Esophagus (tissue), 2 donors: ENCODE measurements around the gene RCAN2. TPM values are rescaled to one million over a fixed set of nuclear protein-coding genes. Genes with fewer than 3 reads are reported as not detected.

Experiments used
- H3K27ac ChIP-seq, 2 donors: one replicate each; pipeline ENCODE4 v1.5.1; 2013; ENCODE audit warnings: low read depth in 2 of 2, mild to moderate bottlenecking in 2 of 2, inconsistent platforms in 1 of 2, low read length in 1 of 2, moderate library complexity in 1 of 2
- H3K27me3 ChIP-seq, 2 donors: one replicate each; pipeline ENCODE4 v1.6.1; 2013; ENCODE audit warnings: low read length in 2 of 2, control low read depth in 1 of 2, mild to moderate bottlenecking in 1 of 2; ENCODE audit not compliant: insufficient read depth in 2 of 2, control insufficient read depth in 1 of 2
- H3K36me3 ChIP-seq, 2 donors: one replicate each; pipeline ENCODE4 v1.6.1; 2013; ENCODE audit warnings: low read length in 1 of 2; ENCODE audit not compliant: control insufficient read depth in 2 of 2, insufficient read depth in 2 of 2
- H3K4me1 ChIP-seq, 2 donors: one replicate each; pipeline ENCODE4 v1.6.1; 2013; ENCODE audit warnings: low read length in 1 of 2; ENCODE audit not compliant: control insufficient read depth in 2 of 2, insufficient read depth in 2 of 2
- H3K4me3 ChIP-seq, 2 donors: one replicate each; pipeline ENCODE4 v1.5.1; 2013; ENCODE audit warnings: low read length in 2 of 2, mild to moderate bottlenecking in 2 of 2, low read depth in 1 of 2, moderate library complexity in 1 of 2
- H3K9me3 ChIP-seq, 2 donors: one replicate each; pipeline ENCODE4 v1.6.1; 2013; ENCODE audit warnings: mild to moderate bottlenecking in 2 of 2, low read depth in 1 of 2, low read length in 1 of 2, moderate library complexity in 1 of 2; ENCODE audit not compliant: control insufficient read depth in 2 of 2, insufficient read depth in 1 of 2
- WGBS, 2 donors: extraction: QIAGEN DNeasy Blood & Tissue Kit; methylation state at CpG; one replicate each; pipeline ENCODE4 v1.1.7; 2013; 5-methylcytosine and 5-hydroxymethylcytosine counted together
- polyA plus RNA-seq, 2 donors: library from polyadenylated mRNA; stranded (reverse); fragments of 200-250 nt; gene quantifications; one replicate each; pipeline ENCODE4 v1.2.3, GENCODE V29; 2013
- donor health status: healthy with polysubstance abuse.
- donor health status: Bipolar disorder and iron deficiency.

RCAN2 gene
- polyA plus RNA-seq, 2 donors: 2.1 to 4.8 TPM

DNA sequence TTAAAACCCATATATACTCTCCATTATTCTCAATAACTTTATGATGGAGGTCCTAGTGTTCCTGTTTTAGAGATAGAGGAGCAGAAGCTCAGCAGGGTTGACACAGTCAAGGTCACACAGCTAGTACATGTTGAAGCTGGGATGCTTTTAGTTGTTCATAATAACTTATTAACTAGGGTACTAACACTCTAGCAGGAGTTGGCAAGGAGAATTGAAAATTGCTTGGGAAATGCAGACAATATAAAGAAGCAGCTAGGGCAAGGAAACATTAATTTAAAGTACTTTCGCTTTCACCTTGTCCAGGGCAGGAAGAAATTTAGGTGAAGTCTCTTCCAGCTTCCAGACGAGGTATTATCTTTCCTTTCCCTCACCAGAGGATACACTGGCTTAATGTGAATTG is 133.7 kb downstream of the RCAN2 start:
- Histone ChIP-seq H3K27ac (no peak overlapping the region), H3K36me3 (no peaks in the 10 kb centered on the region), H3K27me3 (no peaks in the 10 kb centered on the region), H3K4me1 (peaks cover 0 to 2% of the 10 kb centered on the region in 2 donors), H3K4me3 (no peak overlapping the region), H3K9me3 (no peaks in the 10 kb centered on the region)
- WGBS, 2 donors: 49 to 52% methylated on average over 2 of the region's 2 CpGs

DNA sequence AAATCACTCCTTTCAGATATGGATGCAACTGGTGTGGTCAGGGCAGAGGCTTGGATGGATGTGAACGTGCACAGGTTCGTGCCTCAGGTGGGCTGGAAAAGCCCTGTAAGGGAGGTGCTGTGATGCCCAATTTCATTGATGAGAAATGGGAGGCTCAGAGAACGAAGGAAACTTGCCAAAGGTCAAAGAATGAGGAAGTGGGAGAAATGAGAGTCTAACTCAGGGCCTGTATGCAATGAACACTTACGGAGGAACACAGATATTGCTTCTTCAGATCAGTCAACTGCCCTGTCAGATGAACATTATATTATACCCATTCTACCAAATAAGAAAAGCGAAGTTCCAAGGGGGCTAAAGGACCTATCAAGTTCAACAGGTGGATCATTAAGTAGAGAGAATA is 134.7 kb downstream of the RCAN2 start:
- no peaks in the 10 kb centered on the region for H3K9me3 ChIP-seq
- H3K27me3 ChIP-seq: no peaks in the 10 kb centered on the region
- 70 to 85% methylated on average over 5 of the region's 5 CpGs for WGBS, 2 donors
- peaks cover 0 to 2% of the 10 kb centered on the region in 2 donors for H3K4me1 ChIP-seq
- H3K4me3 ChIP-seq: no peak overlapping the region
- H3K36me3 ChIP-seq: no peaks in the 10 kb centered on the region
- no peak overlapping the region for H3K27ac ChIP-seq

DNA sequence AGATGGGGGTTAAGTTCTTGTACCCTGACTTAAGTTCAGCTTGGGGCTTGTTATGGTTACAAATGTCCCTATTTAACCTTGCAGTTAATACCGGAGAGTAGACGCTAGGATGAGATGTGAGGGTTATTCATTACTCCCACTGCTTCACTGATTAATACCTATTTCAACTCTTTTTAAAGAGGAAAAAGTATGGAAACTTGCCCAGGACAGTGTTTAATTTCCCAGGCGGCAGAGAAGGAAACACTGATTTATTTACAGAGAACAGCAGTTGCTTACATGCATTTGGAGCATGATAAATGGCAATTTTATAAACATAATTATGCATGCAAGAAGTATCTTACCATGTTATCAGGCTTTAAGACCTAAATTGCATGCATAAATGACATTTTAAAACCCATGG is 137.7 kb downstream of the RCAN2 start:
- Histone ChIP-seq H3K9me3 (no peaks in the 10 kb centered on the region), H3K27me3 (no peaks in the 10 kb centered on the region), H3K36me3 (no peaks in the 10 kb centered on the region), H3K4me3 (no peak overlapping the region), H3K4me1 (no peaks in the 10 kb centered on the region), H3K27ac (no peak overlapping the region)
- 59 to 65% methylated on average over 3 of the region's 3 CpGs for WGBS, 2 donors

- H3K4me1 ChIP-seq: no peaks in the 10 kb centered on the region
- no peaks in the 10 kb centered on the region for H3K9me3 ChIP-seq
- no peaks in the 10 kb centered on the region for H3K27me3 ChIP-seq
- WGBS, 2 donors: 87 to 91% methylated on average over 2 of the region's 2 CpGs
- no peak overlapping the region for H3K4me3 ChIP-seq
- no peak overlapping the region for H3K27ac ChIP-seq
- no peaks in the 10 kb centered on the region for H3K36me3 ChIP-seq
These were observed 138.5 kb downstream of the RCAN2 start for GRCh38 chr6:46352541-46353268.

DNA sequence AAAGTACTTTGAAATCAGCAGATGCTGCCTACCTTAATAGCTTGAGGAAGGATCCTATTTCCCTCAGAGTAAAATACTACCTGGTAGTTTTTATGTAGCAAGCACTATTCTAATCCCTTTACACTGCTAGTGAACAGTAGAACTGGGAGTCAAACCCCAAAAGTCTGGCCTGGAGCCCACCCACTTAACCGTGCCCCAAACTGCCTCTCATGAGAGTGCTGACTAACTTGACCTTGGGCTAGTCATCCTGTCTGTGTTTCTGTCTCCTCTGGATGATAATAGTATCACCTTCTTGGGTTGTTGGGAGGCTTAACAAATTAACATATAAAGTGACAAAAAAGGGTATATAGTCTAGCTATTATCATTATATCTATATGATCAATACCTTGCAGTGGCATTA is 140.5 kb downstream of the RCAN2 start:
- 36 to 44% methylated on average over 1 of the region's 1 CpG for WGBS, 2 donors
- H3K9me3 ChIP-seq: no peaks in the 10 kb centered on the region
- H3K27me3 ChIP-seq: no peaks in the 10 kb centered on the region
- H3K27ac ChIP-seq: no peak overlapping the region
- H3K4me1 ChIP-seq: no peaks in the 10 kb centered on the region
- no peaks in the 10 kb centered on the region for H3K36me3 ChIP-seq
- H3K4me3 ChIP-seq: no peak overlapping the region

DNA sequence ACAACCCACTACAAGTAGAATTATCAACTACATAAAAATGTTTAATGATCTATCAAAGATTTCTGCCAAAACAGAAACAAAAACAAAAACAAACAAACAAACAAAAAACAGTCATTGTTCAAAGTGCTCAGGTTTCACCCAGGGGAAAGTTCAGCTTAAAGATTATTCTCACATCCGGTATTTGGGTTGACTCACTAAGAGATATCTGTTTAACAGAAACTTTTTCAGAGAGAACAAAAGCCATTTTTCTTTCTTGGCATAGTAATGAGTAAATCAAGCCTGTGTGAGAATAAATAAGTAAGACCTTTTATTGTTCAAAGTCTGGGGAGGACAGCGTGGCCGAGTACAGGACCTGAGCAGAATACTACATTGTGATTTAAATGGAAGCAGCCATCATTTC is 143.6 kb downstream of the RCAN2 start:
- H3K4me1 ChIP-seq: no peaks in the 10 kb centered on the region
- no peak overlapping the region for H3K27ac ChIP-seq
- no peaks in the 10 kb centered on the region for H3K27me3 ChIP-seq
- WGBS, 2 donors: 70 to 74% methylated on average over 3 of the region's 3 CpGs
- no peaks in the 10 kb centered on the region for H3K36me3 ChIP-seq
- no peaks in the 10 kb centered on the region for H3K9me3 ChIP-seq
- H3K4me3 ChIP-seq: no peak overlapping the region

DNA sequence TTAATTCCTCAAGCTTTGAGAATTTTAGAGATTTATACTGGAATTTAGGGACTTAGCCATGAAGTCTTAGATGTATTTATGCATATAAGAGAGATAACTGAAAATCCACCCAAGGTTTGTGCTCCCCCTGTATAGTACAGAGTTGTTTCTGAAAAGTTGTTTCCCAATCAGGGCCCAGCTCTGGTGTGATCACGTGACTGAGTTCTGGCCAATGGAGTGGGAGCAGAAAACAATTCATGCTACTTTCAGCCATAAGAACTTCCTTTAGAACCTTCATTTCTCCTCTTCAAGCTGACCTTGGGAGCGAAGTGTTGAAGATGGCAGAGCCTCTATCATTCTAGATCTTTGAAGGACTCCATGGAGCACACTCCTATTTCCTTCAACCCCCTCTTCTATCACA is 151.0 kb downstream of the RCAN2 start:
- H3K4me3 ChIP-seq: no peak overlapping the region
- H3K27me3 ChIP-seq: no peaks in the 10 kb centered on the region
- H3K9me3 ChIP-seq: no peaks in the 10 kb centered on the region
- WGBS, 2 donors: 84 to 91% methylated on average over 2 of the region's 2 CpGs
- no peaks in the 10 kb centered on the region for H3K36me3 ChIP-seq
- H3K4me1 ChIP-seq: no peaks in the 10 kb centered on the region
- no peak overlapping the region for H3K27ac ChIP-seq

DNA sequence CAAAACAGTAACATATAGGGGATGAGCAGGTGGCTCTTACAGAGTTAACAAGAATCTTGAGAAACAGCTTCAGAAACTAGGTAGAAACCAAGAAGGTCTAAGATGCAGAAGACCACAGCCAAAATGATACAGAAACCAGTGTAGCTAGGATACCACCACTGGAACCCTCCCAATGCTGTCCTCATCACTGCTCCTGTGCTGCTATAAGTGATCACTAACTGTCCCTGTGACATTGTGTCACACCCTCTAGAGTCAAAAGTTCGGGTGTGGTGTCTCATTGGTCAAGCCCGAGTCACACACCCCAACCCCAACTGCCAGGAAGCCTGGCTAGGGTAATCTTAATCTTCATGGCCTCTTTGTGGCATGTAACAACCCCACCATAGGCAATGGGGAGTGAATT is 153.1 kb downstream of the RCAN2 start:
- no peak overlapping the region for H3K27ac ChIP-seq
- H3K36me3 ChIP-seq: no peaks in the 10 kb centered on the region
- H3K4me1 ChIP-seq: no peaks in the 10 kb centered on the region
- no peaks in the 10 kb centered on the region for H3K27me3 ChIP-seq
- H3K4me3 ChIP-seq: no peak overlapping the region
- no peaks in the 10 kb centered on the region for H3K9me3 ChIP-seq
- WGBS, 2 donors: 67 to 72% methylated on average over 2 of the region's 2 CpGs

GRCh38 chr6:46334442-46334841 is 156.8 kb downstream of the RCAN2 start:
- 96 to 98% methylated on average over 3 of the region's 3 CpGs for WGBS, 2 donors
- H3K4me1 ChIP-seq: no peaks in the 10 kb centered on the region
- no peaks in the 10 kb centered on the region for H3K36me3 ChIP-seq
- H3K27ac ChIP-seq: no peak overlapping the region
- H3K4me3 ChIP-seq: no peak overlapping the region
- H3K9me3 ChIP-seq: no peaks in the 10 kb centered on the region
- no peaks in the 10 kb centered on the region for H3K27me3 ChIP-seq

- WGBS, 2 donors: 94 to 98% methylated on average over 1 of the region's 1 CpG
- no peaks in the 10 kb centered on the region for H3K36me3 ChIP-seq
- no peaks in the 10 kb centered on the region for H3K9me3 ChIP-seq
- no peak overlapping the region for H3K27ac ChIP-seq
- H3K4me1 ChIP-seq: no peaks in the 10 kb centered on the region
- H3K27me3 ChIP-seq: no peaks in the 10 kb centered on the region
- no peak overlapping the region for H3K4me3 ChIP-seq
These were observed 157.8 kb downstream of the RCAN2 start for GRCh38 chr6:46333481-46333880.
